ENCODE measurements around the gene HDAC4.

- TF ChIP-seq, protein P1, sequence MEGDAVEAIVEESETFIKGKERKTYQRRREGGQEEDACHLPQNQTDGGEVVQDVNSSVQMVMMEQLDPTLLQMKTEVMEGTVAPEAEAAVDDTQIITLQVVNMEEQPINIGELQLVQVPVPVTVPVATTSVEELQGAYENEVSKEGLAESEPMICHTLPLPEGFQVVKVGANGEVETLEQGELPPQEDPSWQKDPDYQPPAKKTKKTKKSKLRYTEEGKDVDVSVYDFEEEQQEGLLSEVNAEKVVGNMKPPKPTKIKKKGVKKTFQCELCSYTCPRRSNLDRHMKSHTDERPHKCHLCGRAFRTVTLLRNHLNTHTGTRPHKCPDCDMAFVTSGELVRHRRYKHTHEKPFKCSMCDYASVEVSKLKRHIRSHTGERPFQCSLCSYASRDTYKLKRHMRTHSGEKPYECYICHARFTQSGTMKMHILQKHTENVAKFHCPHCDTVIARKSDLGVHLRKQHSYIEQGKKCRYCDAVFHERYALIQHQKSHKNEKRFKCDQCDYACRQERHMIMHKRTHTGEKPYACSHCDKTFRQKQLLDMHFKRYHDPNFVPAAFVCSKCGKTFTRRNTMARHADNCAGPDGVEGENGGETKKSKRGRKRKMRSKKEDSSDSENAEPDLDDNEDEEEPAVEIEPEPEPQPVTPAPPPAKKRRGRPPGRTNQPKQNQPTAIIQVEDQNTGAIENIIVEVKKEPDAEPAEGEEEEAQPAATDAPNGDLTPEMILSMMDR (IDR thresholded peaks at IDR 0.05) = no peak
- no peak for TF ChIP-seq ZFX (IDR thresholded peaks at IDR 0.05; ENCODE audit: borderline replicate concordance)
These were observed 115.5 kb downstream of the HDAC4 start for GRCh38 chr2:239285071-239285931.

Data from 22Rv1 (cell line).